ENCODE measurements around the gene CAND2. TPM values are rescaled to one million over a fixed set of nuclear protein-coding genes. Genes with fewer than 3 reads are reported as not detected.

CAND2 gene
- total and polyA plus RNA-seq, 4 donors: 0.38 to 1.6 (median 0.92) TPM

DNA sequence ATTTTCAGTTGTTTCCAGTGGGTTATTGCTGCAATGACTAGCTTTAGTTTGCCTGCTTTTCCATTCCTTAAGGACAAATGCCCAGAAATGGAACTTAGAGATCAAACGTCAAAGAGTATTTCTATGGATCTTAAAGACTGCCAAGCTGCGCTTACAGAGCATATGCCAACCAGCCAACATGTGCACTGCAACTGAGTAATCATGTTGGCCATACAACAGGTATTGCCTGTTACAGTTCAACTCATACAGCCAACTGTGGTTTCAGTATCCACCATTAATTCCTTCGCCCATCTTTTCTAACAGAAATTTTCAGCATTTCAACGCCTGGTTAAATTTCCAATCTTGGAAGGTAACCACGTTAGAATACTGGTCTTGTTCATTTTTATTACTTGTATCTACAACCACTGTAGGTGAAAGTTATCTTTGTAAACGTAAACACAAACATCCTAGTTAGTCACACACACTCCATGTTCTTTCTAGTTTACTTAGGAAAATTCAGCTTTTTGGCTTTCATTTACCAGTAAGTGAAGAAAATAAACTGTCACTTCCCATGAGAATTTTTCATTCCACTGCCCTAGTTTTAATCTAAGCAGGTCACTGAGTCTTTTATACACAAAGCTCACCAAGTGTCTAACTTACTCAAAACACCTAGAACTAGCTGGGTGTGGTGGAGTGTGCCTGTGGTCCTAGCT lies 41.0 kb downstream of the CAND2 start:
- DNase-seq (ENCODE audit: low spot score): no peak
- H3K9me3 ChIP-seq (ENCODE audit: control insufficient read depth in 4 of 4, low read length in 3 of 4): no peaks in the 10 kb centered on the region
- TF ChIP-seq YY1 (IDR thresholded peaks at IDR 0.05): no peak
- TF ChIP-seq HNF4G (IDR thresholded peaks at IDR 0.05): no peak
- no peaks in the 10 kb centered on the region for H3K27me3 ChIP-seq (ENCODE audit: control insufficient read depth in 4 of 4, insufficient read depth in 4 of 4, low read length in 3 of 4)
- H3K4me1 ChIP-seq (ENCODE audit: control insufficient read depth in 4 of 4, insufficient read depth in 4 of 4, low read length in 3 of 4): peaks cover 8 to 37% (median 29%) of the 10 kb centered on the region in 4 donors
- peaks cover 10 to 72% (median 62%) of the 10 kb centered on the region in 4 donors for H3K36me3 ChIP-seq (ENCODE audit: control insufficient read depth in 4 of 4, insufficient read depth in 3 of 4, low read depth in 1 of 4, low read length in 3 of 4)
- no peak overlapping the region for H3K4me3 ChIP-seq (ENCODE audit: low read depth in 1 of 3, low read length in 3 of 3)
- 72% methylated on average over 6 of the region's 6 CpGs for WGBS
- no peak overlapping the region for H3K27ac ChIP-seq (ENCODE audit: low read depth in 1 of 2, low read length in 2 of 2)
- no peak overlapping the region for H3K9ac ChIP-seq (ENCODE audit: low read depth in 1 of 2, low read length in 2 of 2)

GRCh38 chr3:12838179-12838965 lies 41.9 kb downstream of the CAND2 start:
- no peak for DNase-seq (ENCODE audit: low spot score)
- TF ChIP-seq ATF3 (IDR thresholded peaks at IDR 0.05) (no peak), REST (IDR thresholded peaks at IDR 0.05) (no peak), RXRA (IDR thresholded peaks at IDR 0.05) (no peak), SP1 (IDR thresholded peaks at IDR 0.05) (no peak)
- H3K4me1 ChIP-seq (ENCODE audit: control insufficient read depth in 4 of 4, insufficient read depth in 4 of 4, low read length in 3 of 4): peaks cover 8 to 37% (median 29%) of the 10 kb centered on the region in 4 donors
- no peak overlapping the region for H3K4me3 ChIP-seq (ENCODE audit: low read depth in 1 of 3, low read length in 3 of 3)
- H3K9ac ChIP-seq (ENCODE audit: low read depth in 1 of 2, low read length in 2 of 2): no peak overlapping the region
- H3K36me3 ChIP-seq (ENCODE audit: control insufficient read depth in 4 of 4, insufficient read depth in 3 of 4, low read depth in 1 of 4, low read length in 3 of 4): peaks cover 10 to 63% (median 55%) of the 10 kb centered on the region in 4 donors
- no peaks in the 10 kb centered on the region for H3K9me3 ChIP-seq (ENCODE audit: control insufficient read depth in 4 of 4, low read length in 3 of 4)
- WGBS: 91% methylated on average over 13 of the region's 13 CpGs
- no peak overlapping the region for H3K27ac ChIP-seq (ENCODE audit: low read depth in 1 of 2, low read length in 2 of 2)
- no peaks in the 10 kb centered on the region for H3K27me3 ChIP-seq (ENCODE audit: control insufficient read depth in 4 of 4, insufficient read depth in 4 of 4, low read length in 3 of 4)

DNA sequence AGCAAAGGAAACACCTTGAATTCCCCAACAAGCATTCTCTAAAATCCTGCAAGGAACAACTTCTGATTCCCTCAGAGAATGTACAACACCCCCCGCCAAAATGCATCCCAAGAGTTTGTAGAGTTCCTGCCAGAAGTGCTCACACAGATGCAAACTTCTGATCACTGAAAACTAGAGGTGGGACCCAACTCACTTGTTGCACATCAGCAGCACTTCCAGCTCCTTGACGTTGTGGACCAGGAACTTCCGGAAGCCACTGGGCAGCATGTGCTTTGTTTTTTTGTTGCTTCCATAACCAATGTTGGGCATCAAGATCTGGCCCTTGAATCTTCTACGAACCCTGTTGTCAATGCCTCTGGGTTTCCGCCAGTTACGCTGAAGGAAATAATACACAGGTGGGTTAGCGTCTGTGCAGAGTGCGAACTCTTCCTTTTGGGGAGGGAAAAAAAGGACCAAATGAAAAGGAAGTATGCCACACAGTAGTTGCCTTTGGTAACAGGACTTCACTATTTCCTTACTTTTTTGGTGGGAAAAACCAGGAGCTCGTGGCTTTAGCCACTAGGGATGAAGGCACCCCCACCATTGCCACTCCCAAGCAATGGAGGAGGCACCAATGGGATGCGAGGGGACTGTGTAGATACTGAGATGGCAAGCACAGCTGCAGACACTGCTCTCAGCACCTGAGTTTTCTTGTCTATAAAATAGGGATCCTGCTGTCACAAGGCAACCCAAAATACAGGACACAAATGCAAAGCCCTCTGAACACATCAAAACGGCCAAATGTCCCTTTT lies 42.9 kb downstream of the CAND2 start:
- no peak overlapping the region for H3K9ac ChIP-seq (ENCODE audit: low read depth in 1 of 2, low read length in 2 of 2)
- H3K27ac ChIP-seq (ENCODE audit: low read depth in 1 of 2, low read length in 2 of 2): no peak overlapping the region
- no peak overlapping the region for H3K4me3 ChIP-seq (ENCODE audit: low read depth in 1 of 3, low read length in 3 of 3)
- H3K9me3 ChIP-seq (ENCODE audit: control insufficient read depth in 4 of 4, low read length in 3 of 4): no peaks in the 10 kb centered on the region
- peaks cover 8 to 37% (median 29%) of the 10 kb centered on the region in 4 donors for H3K4me1 ChIP-seq (ENCODE audit: control insufficient read depth in 4 of 4, insufficient read depth in 4 of 4, low read length in 3 of 4)
- WGBS: 85% methylated on average over 11 of the region's 11 CpGs
- H3K36me3 ChIP-seq (ENCODE audit: control insufficient read depth in 4 of 4, insufficient read depth in 3 of 4, low read depth in 1 of 4, low read length in 3 of 4): peaks cover 6 to 53% (median 48%) of the 10 kb centered on the region in 4 donors
- no peaks in the 10 kb centered on the region for H3K27me3 ChIP-seq (ENCODE audit: control insufficient read depth in 4 of 4, insufficient read depth in 4 of 4, low read length in 3 of 4)
- DNase-seq (ENCODE audit: low spot score): no peak
- TF ChIP-seq HNF4G (IDR thresholded peaks at IDR 0.05) (no peak), RAD21 (IDR thresholded peaks at IDR 0.05) (no peak), JUND (IDR thresholded peaks at IDR 0.05) (no peak), CTCF (IDR thresholded peaks at IDR 0.05; ENCODE audit: low read depth, low read length, missing input control) (no peak), RXRA (IDR thresholded peaks at IDR 0.05) (no peak), REST (IDR thresholded peaks at IDR 0.05) (no peak), FOXA2 (IDR thresholded peaks at IDR 0.05) (no peak)
- TF ChIP-seq, protein P1, sequence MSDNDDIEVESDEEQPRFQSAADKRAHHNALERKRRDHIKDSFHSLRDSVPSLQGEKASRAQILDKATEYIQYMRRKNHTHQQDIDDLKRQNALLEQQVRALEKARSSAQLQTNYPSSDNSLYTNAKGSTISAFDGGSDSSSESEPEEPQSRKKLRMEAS (IDR thresholded peaks at IDR 0.05): no peak

All from liver (tissue), 9 donors.